Measurements from ENCODE around the gene EXOSC2. TPM values are rescaled to one million over a fixed set of nuclear protein-coding genes. Genes with fewer than 3 reads are reported as not detected.

Gene EXOSC2
- total RNA-seq, 1 donor from 2014 or later, result 18.4 TPM

DNA sequence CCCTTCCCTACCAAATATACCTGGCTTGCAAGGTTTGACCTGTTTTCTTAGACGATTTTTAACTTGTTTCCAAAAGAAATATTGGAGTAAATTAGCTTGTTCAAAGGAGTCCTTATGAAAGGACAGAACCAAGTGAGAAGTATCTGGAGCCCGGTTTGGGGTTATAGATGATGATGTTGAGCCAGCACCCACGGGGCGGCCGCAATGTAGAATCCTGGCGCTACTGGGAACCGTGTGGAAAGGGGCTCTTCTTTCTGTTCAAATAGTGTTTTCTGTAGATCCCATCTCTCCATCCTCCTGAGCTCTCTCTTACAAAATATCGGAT lies 517 bp upstream of the EXOSC2 start:
- Histone ChIP-seq H3K4me3 (peak overlapping the region; percentile 93), H3K27me3 (ENCODE audit: low read depth) (no peaks in the 10 kb centered on the region), H3K4me1 (peaks cover 25% of the 10 kb centered on the region), H3K27ac (peak overlapping the region; percentile 59), H3K36me3 (peaks cover 29% of the 10 kb centered on the region), H3K9me3 (no peaks in the 10 kb centered on the region)
- intact Hi-C loops (cut with DNase I), result no loop called here
- no peak for DNase-seq
- ATAC-seq, result no peak
- TF ChIP-seq, protein P1, sequence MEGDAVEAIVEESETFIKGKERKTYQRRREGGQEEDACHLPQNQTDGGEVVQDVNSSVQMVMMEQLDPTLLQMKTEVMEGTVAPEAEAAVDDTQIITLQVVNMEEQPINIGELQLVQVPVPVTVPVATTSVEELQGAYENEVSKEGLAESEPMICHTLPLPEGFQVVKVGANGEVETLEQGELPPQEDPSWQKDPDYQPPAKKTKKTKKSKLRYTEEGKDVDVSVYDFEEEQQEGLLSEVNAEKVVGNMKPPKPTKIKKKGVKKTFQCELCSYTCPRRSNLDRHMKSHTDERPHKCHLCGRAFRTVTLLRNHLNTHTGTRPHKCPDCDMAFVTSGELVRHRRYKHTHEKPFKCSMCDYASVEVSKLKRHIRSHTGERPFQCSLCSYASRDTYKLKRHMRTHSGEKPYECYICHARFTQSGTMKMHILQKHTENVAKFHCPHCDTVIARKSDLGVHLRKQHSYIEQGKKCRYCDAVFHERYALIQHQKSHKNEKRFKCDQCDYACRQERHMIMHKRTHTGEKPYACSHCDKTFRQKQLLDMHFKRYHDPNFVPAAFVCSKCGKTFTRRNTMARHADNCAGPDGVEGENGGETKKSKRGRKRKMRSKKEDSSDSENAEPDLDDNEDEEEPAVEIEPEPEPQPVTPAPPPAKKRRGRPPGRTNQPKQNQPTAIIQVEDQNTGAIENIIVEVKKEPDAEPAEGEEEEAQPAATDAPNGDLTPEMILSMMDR (IDR thresholded peaks at IDR 0.05), result no peak

DNA sequence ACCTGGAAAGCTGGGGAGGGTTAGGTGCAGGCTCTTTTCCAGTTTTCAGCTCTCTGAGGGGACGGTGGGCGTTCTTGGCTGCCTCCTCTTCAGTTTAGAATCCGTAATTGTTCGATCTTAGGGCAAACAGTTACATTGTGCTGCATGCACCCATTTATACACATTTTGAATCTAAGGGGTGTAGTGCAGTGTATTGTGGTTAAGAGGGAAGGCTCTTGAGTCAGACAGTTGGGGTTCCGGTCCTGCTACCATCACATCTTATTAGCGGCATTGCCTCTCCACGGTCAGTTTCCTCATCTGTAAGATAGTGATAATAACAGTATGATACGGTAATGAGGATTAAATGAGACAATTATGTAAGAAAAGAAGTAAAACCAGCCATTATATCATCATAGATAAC lies 625 bp downstream of the EXOSC2 start:
- ATAC-seq, result no peak
- no peaks in the 10 kb centered on the region for H3K9me3 ChIP-seq
- peaks cover 41% of the 10 kb centered on the region for H3K36me3 ChIP-seq
- H3K4me1 ChIP-seq, result peaks cover 25% of the 10 kb centered on the region
- H3K27me3 ChIP-seq (ENCODE audit: low read depth), result no peaks in the 10 kb centered on the region
- intact Hi-C loops (cut with DNase I), result no loop called here
- peak overlapping the region; percentile 78 for H3K27ac ChIP-seq
- TF ChIP-seq, protein P1 (IDR thresholded peaks at IDR 0.05), result no peak
- peak overlapping the region; percentile 93 for H3K4me3 ChIP-seq
- no peak for DNase-seq

DNA sequence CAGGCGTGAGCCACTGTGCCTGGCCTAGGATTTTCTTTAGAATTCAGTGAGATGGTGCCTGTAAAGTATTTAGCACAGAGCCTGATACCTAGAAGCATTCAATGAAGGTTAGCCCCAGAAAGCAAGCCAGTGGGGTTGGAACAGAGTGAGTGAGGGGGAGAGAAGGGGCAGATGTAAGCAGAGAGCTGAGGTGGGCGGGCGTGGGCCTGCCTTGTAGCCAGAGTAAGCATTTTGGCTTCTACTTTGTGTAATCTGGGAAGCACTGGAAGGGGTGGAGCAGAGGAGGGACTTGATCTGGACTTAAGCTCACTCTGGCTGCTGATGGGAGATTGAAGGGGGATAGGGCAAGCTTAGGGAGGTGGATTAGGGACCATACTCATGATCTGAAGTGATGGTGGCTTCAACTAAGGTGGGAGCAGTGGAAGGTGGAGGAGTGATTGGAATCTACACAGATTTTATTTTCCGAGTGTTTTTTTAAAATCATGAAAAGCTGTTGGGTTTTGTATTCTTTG lies 2.6 kb downstream of the EXOSC2 start:
- no peaks in the 10 kb centered on the region for H3K27me3 ChIP-seq (ENCODE audit: low read depth)
- H3K4me3 ChIP-seq, result no peak overlapping the region
- TF ChIP-seq, protein P1 (IDR thresholded peaks at IDR 0.05), result no peak
- H3K27ac ChIP-seq, result no peak overlapping the region
- H3K36me3 ChIP-seq, result peaks cover 61% of the 10 kb centered on the region
- H3K4me1 ChIP-seq, result peaks cover 20% of the 10 kb centered on the region
- ATAC-seq (no peak), DNase-seq (peak; percentile 9)
- intact Hi-C loops (cut with DNase I), result no loop called here
- no peaks in the 10 kb centered on the region for H3K9me3 ChIP-seq

DNA sequence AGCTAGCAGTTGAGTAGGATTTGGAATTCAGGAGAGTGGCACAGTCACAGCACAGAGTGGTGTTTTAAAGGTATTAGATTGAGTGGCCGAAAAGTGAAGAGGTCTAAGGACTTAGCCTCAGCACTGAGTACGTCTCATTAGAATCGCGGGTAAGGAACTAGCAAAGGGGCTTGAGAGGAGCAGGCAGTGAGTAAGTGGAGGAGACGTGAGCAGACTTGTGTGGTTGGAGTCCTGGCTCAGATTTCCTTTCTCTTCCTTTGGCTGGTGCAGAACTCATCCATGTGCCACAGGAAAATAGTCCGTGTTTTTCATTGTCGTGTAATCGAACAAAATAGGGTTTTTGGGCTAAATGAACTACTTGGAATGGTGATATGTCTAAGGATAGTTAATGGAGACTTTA lies 3.4 kb downstream of the EXOSC2 start:
- H3K36me3 ChIP-seq, result peaks cover 69% of the 10 kb centered on the region
- H3K4me1 ChIP-seq, result peaks cover 20% of the 10 kb centered on the region

DNA sequence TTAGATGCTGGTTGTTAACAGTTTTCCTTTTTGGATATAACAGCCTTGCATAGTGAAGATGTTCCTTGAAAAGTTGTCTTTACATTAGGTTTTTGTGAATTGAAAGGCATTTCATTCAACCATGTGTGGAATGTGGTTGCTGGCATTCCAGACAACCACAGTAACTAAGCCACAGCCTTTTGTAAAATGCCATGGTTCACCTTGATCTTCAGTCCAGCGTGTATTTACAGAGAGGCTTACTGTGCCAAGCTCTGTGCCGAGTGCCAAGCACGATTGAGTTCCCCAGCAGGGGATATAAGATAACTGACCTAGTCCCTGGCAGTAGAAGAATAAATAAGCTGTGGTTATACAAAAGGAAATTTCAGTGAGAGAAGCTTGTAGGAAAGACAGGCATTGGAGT lies 4.9 kb downstream of the EXOSC2 start:
- intact Hi-C loops (cut with DNase I), result no loop called here
- peaks cover 14% of the 10 kb centered on the region for H3K4me1 ChIP-seq
- TF ChIP-seq, protein P1 (IDR thresholded peaks at IDR 0.05), result no peak
- no peak overlapping the region for H3K27ac ChIP-seq
- no peaks in the 10 kb centered on the region for H3K9me3 ChIP-seq
- H3K4me3 ChIP-seq, result no peak overlapping the region
- no peaks in the 10 kb centered on the region for H3K27me3 ChIP-seq (ENCODE audit: low read depth)
- ATAC-seq (no peak), DNase-seq (peak; percentile 2)
- H3K36me3 ChIP-seq, result peaks cover 84% of the 10 kb centered on the region

More for the DNA sequence above, 3.4 kb downstream of the EXOSC2 start:
- intact Hi-C loops (cut with DNase I), result no loop called here
- no peak overlapping the region for H3K4me3 ChIP-seq
- no peaks in the 10 kb centered on the region for H3K27me3 ChIP-seq (ENCODE audit: low read depth)
- no peak overlapping the region for H3K27ac ChIP-seq
- no peak for DNase-seq
- TF ChIP-seq, protein P1 (IDR thresholded peaks at IDR 0.05), result no peak
- H3K9me3 ChIP-seq, result no peaks in the 10 kb centered on the region
- ATAC-seq, result no peak

DNA sequence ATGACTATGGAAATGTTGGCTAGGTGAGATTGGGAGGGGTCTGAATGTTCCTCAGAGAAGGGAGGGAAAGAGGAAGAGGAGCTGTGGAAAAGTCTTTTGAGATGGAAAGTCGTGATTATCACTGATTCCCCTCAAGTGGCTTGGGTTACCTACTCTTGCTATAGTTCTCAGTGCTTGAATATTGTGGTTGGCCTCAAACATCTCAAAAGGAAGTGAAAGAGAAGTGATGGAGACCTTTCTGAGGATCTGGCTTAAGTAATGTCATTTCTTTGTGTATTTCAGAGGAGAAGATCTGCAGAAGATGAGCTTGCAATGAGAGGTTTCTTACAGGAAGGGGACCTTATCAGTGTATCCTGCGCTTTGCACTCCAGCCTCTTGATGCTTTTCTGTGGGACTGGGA lies 5.5 kb downstream of the EXOSC2 start:
- Histone ChIP-seq H3K9me3 (no peaks in the 10 kb centered on the region), H3K4me1 (peaks cover 13% of the 10 kb centered on the region), H3K27ac (no peak overlapping the region), H3K36me3 (peaks cover 89% of the 10 kb centered on the region), H3K27me3 (ENCODE audit: low read depth) (no peaks in the 10 kb centered on the region), H3K4me3 (no peak overlapping the region)
- TF ChIP-seq, protein P1 (IDR thresholded peaks at IDR 0.05), result no peak
- ATAC-seq (no peak), DNase-seq (no peak)
- intact Hi-C loops (cut with DNase I), result no loop called here

Measured in lower lobe of right lung (tissue), 2 donors.